Fibroblast of mammary gland (primary cell): Measurements from ENCODE around the gene FGD5.

Experiments used
- DNase-seq: peaks from one replicate; pipeline ENCODE4 v3.0.0-alpha.2; 2010; ENCODE audit warnings: low read depth
- H3K4me3 ChIP-seq: 2 replicates; pipeline ENCODE4 v1.5.1; 2011; ENCODE audit warnings: low read depth, mild to moderate bottlenecking, low read length, moderate library complexity; ENCODE audit not compliant: control insufficient read depth
- TF ChIP-seq, protein P1 (sequence below): conservative IDR thresholded peaks from 2 replicates; pipeline ENCODE4 v1.5.1; 2011; ENCODE audit warnings: low read depth, low read length, inconsistent platforms; ENCODE audit not compliant: control insufficient read depth, insufficient read depth

FGD5 gene

DNA sequence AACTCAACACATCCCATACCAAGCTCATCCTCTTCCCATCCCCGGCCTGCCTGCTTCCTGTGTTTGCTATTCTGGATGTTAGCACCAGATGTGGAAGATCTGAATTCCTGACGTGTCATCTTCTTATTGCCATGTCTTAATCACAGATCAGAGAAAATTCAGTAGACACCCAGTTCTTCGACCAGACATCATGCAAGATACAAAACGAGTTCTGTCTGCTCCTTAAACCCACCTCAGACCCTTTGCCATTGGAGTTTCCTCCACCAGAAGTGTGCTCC lies 52.0 kb downstream of the FGD5 start:
- H3K4me3 ChIP-seq: no peak overlapping the region
- TF ChIP-seq, protein P1, sequence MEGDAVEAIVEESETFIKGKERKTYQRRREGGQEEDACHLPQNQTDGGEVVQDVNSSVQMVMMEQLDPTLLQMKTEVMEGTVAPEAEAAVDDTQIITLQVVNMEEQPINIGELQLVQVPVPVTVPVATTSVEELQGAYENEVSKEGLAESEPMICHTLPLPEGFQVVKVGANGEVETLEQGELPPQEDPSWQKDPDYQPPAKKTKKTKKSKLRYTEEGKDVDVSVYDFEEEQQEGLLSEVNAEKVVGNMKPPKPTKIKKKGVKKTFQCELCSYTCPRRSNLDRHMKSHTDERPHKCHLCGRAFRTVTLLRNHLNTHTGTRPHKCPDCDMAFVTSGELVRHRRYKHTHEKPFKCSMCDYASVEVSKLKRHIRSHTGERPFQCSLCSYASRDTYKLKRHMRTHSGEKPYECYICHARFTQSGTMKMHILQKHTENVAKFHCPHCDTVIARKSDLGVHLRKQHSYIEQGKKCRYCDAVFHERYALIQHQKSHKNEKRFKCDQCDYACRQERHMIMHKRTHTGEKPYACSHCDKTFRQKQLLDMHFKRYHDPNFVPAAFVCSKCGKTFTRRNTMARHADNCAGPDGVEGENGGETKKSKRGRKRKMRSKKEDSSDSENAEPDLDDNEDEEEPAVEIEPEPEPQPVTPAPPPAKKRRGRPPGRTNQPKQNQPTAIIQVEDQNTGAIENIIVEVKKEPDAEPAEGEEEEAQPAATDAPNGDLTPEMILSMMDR: no peak
- DNase-seq: no peak

DNA sequence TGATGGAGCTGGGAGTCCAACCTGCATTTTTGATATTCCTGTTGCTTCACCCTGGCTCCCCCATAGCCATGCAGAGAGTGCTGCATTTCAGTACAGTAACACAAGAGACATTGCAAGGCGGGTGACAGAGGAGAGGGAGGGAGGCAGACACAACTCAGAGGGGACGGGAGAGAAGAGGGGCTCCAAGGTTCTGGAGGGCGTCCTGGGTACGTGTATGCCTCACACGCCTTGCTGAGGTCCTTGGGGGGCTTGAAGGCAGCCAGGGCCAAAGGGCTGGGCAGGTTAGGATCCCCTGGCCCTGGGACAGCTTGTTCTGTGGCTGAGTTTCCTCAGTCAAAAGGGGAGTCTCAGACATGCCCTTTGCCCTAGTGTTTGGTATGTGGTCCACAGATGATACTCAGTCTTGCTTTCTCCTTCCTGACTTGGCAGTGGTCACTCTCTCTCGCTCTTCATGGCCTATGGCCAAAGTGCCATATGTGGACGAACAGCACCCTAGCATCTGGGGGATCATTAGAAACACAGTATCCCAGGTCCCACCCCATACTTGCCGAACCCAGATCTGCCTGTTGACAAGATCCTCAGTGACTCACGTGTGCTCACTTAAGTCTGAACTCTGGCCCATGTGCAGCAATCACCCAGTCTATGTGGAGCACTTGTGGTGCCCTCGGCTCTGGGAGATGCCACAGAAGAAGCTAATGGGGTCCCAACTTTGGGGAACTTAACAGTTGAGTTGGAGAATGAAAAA lies 52.9 kb downstream of the FGD5 start:
- TF ChIP-seq, protein P1: no peak
- no peak overlapping the region for H3K4me3 ChIP-seq
- peak; percentile 24 for DNase-seq

DNA sequence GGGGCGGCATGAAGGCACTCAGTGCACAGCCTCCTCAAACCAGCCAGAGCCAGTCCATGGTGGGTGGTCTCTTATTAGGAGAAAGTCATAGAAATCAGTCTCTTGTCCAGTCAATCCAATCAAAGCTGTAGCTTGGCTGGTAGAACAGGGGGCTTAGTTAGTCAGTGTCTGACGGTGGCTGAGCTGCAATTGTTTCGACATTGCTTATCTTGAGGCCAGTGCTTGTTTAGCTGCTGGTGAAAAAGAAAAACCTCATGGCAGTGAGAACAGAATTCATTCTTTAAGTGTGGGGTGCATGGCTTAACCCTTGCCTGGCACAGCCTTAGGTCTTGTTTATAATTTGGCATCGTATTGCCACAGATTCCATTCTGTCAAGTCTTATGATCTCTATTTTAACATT lies 53.9 kb downstream of the FGD5 start:
- TF ChIP-seq, protein P1: no peak
- DNase-seq: no peak
- H3K4me3 ChIP-seq: no peak overlapping the region

DNA sequence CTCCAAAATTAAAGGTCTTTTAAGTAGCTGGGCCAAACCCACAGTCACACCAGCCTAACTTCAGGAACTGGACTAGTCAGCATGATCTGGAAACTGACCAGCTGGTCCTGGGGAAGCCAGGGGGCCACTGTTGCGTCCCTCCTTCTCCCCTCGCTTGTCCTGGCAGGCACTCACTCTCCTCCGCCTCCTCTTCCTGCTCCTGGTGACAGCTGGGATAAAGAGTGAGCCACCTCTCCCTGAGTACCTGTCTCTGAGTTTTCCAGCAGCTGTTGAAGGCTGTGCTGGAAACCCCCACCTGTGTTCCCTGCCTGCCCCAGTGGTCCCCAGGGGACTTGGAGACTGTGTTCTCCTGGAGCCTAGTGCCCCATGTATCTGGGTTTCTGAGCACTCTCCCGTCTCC lies 56.0 kb downstream of the FGD5 start:
- no peak for DNase-seq
- TF ChIP-seq, protein P1: no peak
- H3K4me3 ChIP-seq: no peak overlapping the region

DNA sequence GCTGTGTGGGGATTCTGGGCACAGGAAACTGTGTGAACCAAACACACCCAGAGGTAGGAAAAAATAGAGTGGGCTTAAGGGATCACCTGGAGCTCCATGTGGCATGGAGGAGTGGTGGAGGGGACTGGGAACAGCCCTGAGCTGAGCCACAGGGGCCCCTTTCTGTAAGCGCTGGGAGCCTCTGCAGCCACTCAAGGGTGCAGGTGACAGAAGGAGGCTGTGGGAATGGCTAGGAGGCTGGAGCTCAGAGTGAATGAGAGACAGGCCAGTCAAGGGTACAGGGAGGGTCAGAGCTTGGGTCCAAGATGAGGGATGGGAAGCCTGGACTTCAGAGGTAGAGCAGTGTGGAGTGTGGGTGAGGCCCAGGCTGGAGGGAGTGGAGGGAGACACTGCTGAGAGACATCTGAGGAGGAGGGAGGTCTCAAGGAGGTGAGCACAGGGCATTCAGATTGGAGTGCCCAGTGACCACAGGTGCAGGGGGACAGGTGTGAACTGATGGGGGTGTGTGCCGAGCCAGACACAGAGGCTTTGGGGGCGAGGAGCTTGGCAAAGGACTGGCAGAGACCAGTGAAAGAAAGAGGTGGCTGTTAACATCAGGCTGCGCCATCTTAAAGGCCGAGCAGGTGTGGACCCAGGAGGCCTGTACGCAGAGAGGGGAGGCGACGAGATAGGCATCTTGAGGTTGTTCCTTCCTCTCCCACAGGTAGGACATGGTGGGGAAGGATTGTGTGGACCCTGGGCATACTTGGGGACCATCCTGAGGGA lies 56.8 kb downstream of the FGD5 start:
- TF ChIP-seq, protein P1: no peak
- no peak overlapping the region for H3K4me3 ChIP-seq
- no peak for DNase-seq

DNA sequence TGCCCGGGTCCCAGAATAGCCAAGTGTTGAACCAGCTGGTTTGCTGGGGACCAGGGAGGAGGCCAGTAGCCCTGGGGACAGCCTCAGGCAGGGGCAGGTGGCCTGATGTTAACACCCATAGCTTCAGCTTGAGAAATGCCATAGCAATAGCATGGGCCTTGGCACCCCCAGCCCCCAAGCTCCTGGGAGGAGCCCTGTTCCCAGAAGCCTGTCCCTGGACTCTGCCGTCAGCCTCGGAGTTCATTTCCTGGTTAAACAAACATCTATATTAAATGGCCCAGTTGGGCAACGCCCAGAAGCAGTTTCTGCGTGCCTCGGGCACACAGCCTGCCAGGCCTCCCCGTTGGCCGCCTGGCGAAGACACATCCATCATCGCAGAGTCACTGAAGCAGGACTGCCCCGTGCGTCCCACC lies 58.2 kb downstream of the FGD5 start:
- no peak overlapping the region for H3K4me3 ChIP-seq
- DNase-seq: peak; percentile 12
- TF ChIP-seq, protein P1: no peak
